Stimulated activated CD4-positive, alpha-beta T cell treated with anti-CD3 and anti-CD28 coated beads, TNF-alpha, amount 100 ng/mL, for 1 hour (primary cell): Measurements from ENCODE around the gene RARRES1.

Experiments used
- DNase-seq, 3 donors: peaks; one replicate each; pipeline ENCODE4 v3.0.0-alpha.2; 2020; ENCODE audit warnings: low read depth in 3 of 3, low spot score in 1 of 3

RARRES1 gene

DNA sequence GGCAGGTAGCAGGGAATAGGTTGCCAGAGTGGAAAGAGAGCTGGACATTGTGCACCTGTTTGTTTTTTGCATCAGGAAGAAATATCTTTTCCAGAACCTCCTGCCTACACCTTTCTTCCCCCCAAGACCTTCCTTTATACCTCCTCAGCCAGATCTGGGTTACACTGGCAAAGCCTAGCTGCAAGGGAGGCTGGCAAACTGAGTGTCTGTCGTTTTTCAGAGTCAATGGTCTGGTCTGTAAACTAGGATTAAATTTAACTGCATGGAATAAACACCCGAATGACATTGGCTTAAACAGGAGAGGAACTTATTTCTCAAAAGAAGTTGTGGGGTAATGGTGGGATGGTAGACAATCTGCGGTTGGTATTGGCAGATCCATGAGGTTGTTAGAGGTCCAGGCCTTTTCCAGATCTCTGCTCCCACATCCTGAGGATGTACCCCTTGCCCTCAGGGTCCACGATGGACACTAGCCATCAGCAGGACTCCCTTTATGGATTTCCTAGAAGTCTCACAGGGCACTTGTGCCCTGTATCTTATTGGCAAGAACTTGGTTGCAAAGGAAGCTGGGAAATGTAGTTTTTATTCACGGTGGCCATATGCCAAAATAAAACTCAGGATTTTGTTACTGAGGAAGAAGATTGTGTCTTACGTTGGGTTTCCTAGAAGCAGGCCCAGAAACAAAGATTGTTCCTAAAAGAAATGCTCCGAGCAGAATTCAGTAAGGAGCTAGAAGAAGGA is 3.2 kb upstream of the RARRES1 start:
- no peak for DNase-seq

DNA sequence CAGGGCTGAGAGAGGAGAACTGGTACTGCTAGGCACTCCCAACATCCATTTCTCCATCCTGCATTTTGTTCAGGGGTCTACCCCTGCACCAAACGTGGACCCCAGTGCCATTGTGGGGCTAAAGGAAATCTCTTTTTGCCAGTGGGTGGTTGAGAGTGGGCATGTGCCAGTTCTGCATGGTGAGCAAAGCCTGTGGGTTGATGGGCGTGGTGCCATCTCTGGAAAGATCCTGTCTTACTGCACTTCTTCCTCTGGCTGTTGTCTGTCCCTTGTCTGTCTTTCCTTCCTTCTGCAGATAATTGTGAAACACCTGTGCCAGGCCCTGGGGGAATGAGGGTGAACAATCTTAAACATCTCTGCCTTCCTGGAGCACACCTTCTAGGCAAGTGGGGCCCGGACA is 1.4 kb upstream of the RARRES1 start:
- DNase-seq = no peak

DNA sequence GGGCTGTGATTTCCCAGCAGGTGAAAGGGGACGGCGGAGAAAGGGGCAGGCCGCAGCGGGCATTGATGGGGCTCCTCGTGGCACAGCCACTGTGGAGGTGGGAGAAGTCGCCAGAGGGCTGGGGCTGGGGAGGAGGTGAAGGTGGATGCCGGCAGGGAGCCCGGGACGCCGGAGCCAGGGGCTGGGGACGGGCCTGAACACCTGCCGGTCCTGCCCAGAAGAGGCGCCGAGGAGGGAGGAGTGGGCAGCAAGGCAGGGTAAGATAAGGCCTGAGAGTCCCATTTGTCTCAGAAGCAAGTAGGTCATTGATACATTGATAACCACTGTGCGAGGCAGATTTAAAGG is 571 bp upstream of the RARRES1 start:
- no peak for DNase-seq

DNA sequence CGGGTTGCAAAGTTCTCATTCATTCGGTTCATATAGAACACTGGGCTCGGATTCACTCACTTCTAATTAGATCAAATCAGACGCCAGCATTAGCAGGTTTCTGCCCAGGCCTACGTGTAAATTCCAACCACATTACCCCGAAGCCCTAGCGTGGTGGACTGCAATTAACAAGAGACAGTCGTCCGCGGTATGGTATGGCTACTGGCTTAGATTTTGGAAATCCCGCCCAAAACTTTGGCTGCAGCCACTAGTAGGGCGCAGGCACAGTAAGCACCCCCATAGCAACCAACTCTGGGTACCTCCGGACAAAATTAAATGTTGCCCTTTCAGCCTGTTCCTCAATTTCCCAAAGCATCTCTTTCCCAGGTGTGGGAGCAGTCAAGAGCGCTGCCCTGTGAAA is 771 bp downstream of the RARRES1 start:
- no peak for DNase-seq

DNA sequence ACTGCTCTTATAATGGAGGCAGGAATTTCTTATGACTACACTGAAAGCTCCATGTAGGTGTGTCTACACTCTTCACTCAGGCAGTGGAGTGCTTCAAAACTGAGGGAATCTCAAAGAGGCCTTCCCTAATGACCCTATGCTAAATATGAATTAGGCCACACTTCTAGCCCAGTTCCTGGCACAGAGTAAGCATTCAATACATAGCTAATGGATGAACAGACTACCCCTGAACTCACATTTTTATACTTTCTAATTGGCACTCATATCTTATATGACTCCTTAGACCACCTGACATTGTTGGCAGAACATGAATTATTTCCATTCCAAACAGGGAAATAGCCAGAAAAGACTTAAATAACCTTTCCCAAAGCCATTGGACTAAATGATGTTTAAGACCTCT is 3.4 kb downstream of the RARRES1 start:
- no peak for DNase-seq

DNA sequence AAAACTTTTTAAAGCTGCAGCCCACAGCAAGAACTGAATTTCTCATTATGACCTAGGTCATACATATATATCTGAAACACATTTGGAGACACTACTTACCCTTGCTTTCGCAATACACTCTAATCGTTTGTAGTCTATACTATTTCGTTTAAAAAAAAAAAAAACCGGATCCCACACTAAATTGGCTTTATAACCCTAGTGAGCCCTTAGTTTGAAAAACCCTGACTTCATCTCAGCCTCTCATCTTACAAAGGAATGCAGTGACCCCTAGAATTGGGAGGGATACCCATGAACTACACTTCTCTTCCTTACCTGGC is 4.2 kb downstream of the RARRES1 start:
- no peak for DNase-seq

DNA sequence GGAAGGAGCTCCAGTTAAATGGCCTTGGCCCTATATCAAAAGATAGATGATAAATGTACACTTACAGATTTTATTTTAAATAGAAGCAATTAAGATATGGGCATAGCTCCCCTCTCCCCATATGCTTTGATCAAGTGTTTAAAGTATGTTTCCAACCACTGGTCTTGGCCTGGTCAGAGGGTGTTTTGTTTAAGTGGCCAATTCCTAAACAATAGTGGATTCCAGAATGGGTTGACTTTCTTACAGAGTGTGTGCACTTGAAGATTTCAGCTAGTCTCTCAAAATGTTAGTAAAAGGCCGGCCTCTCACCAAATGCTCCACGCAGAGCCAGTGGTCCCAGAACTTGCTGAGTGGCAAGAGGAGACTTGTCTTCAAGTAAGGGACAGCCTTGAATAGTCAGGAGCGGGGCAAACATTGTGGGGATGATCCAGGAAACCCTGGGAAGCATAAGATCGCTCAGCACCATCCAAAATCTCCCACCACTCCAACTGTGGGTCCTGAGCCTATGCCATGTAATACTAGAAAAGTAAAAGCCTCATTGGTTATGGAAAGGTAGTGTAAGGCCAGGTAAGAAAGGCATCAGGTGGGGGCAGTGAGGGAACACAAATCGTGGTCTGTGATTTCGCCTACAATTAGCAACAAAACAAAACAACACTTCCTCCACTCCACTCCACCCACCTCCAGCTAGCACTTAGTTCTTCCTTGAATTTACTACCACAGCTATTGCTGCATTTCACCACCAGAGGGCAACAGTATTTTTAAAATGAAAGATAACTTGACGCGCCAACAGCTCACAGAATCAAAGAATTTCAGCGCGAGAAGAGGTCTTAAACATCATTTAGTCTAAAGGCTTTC is 4.8 kb downstream of the RARRES1 start:
- DNase-seq = peak in 1 of 3 donors; percentile 9

DNA sequence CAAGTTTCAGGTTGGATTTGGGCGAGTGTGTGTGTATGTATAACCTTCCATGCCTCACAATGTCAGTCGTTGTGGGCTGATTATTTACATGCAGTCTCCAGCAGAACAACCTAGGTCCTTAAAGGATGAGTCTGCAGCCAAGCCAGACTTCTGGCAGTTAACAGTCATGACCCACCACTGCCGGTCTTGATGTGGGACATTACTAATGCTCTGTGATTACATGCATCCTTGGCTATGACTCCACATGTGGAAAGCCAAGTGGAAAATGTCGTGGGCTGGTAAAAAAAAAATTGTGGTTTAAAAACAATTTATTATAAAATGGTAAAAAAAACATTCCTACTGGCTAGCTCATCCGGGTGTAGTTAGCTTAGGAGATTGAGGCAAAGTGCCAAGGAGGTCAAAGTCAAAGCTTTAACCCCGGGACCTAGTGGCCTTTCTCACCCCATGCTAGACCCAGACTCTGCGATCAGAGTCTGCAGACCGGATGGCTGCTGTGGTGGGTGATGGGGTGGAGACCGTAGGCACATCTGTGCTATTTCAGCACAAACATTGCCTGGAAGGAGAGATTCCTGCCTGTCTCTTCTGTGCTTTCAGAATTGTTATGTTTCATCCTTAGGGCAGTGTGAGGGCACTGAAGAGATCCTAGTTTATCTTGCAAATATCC is 6.8 kb downstream of the RARRES1 start:
- no peak for DNase-seq

DNA sequence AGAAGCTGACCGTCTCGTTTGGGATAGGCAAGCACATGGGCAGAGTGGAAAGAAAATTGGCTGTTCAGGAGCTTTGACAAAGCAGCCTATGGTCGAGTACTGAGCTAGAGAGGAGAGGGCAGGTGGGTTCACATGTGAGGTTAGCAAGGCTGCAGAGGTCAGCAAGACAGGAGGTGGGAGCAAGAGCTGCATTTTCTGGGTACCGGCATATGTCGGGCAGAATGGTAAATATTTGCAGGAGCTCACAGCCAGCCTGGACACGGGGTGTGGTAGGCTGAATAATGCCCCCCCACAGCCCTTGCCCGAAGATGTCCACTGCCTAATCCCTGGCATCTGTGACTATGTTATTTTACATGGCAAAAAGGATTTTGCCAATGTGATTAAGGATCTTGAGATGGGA is 8.3 kb downstream of the RARRES1 start:
- no peak for DNase-seq

DNA sequence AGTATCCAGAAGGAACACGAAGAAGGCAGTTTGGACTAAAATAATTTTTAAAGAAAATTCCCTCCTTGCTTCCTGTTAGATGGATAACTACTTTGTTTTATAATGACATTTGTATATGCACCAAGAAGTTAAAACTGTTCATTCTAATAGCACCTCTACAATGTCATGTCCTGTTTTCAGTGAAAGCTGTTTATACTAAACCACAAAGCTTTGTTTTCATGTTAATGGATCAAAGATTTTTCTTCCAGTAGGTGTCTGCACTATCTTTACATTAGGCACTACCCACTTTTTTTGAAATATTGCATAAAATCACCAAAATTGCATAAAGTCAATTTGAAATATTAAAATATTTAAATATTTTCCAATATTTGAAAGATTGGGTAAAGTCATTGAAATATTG is 10.1 kb downstream of the RARRES1 start:
- no peak for DNase-seq

DNA sequence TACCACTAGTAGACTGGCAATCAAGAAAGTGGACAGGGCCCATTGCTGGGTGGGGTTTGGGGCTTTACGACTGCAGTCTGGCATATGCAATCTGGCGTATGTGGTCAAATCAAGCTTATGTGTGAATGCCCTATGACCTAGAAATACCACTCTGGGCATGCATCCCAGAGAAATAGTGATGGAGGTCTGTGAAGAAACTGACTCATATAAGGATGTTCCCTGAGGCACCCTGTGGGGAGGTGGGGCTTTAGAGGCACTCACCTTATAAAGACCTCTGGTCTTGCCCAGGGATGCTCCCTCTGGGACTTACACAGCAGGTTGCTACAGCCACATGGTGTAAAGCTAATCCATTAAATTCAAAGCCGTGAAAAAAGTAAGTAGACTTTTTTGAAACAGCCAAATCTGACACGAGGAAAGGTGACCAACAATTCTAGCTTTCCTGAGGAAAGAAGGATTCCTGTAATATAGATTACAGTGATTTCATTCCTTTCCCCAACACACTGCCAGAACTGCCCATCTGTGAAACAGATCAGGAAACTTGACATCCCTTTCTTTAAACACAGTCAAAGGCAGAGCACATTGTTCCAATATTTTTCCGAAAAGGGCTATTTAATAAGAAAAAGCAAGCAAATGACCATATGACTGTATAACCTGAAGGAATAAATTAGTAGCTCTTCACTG is 13.6 kb downstream of the RARRES1 start:
- no peak for DNase-seq

DNA sequence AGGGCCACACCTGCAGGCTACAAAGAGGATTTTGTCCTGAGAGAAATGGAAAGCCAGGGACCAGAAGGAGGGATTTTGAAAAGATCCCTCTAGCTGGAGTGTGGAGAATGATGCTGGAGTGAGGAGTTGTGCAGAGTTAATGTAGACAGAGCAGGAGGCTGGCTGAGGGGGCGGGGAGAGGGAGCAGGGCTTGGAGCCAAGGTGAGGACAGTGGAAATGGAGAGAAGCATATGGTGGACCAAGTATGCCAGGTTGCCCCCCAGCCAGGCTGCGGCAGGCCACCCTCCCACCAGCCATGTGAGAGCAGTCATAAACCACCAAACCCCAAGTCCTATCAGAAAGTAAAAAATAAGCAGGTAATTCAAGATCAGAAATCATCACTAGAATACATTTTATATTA is 14.7 kb downstream of the RARRES1 start:
- no peak for DNase-seq

DNA sequence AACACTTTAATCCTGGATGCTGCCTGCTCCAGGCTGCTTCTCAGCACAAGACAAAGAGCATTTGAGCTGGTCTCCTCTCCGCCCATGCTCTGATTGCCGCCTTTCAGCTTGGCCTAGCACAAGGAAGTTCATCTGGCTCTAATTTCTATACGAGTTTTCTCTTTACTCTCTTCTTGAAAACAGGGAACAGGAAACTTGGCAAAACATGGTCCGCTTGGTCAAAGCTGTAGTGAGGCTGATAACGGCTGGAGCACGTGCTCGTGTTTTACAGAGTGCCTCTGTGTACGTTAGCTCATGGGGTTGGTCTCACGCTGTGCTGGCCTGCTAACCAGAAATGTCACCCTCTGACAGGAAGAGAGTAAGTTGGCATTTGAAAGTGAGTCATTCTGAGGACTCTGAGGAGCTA is 19.2 kb downstream of the RARRES1 start:
- DNase-seq = no peak

DNA sequence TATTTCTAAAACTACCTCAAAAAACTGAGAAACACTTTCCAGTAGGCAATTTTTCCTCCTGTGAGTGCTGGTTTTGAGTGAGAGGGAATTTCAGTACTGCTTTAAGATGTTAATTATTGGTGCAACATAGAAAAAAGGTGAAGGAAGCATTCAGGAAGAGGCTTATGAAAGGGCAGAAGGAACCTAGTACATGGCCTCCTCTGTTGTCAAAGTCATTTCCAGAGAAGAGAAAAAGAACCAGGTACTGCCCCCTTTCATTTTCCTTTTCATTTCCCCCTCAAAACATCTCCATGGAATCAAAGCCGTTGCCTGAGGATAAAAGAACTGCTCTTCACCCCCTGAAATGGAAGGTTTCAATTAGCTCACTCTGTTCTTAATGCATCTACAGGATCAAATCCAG is 19.8 kb downstream of the RARRES1 start:
- DNase-seq = no peak

DNA sequence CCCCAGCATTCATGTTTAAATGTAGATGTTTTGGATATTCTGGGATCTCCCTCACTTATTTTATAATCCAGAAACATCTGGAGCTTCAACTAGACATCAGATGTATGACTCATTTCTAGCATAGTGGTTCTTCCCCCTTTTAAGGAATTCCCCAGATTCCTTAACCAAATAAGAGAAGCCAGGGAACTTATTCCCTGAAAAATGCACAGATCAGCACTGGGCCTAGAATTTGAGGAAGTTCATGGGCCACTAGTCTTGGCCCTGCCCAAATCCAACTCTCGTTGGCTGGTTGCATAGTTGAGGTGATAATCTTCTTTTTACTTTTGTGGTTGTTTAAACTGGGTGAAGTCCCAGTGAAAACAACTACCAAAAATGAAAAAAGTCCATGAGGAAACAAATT is 20.4 kb downstream of the RARRES1 start:
- DNase-seq = no peak

DNA sequence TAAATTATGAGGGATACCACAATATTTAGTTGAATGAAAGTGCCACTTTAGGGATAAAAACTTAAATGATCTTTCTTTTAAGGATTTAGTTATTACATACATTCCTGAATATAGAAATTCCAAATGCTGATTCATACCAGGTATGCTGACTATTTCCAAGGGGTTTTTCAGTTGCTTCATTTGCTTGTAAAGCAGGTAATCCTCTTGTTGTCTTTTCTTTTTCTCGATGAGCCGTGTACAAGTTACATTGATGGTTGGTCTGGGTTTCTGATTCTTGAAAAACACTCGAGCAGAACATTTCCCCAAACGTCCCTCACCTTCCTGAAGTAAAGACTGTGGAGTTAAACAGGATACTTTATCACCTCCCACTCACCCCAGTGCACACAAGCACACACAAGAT is 21.7 kb downstream of the RARRES1 start:
- no peak for DNase-seq

DNA sequence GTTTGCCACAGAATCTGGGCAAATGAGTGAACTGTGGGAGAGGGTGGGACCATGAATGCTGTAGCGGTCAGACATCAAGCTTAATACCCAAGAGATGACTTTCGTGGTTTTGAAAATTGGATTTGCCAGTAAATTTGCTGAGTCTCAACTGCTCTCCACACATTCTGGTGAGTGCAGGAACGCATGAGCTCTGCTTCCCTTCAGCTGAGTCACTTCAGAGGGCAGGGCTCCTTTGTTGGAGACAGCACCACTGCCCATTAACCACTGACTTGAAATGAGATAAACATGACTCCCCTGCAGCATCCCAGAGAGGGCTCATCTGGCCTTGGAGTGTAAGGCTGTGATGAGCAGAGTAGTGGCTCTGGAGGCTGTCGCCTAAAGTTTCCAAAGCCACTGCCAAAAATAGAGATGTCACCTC is 22.6 kb downstream of the RARRES1 start:
- no peak for DNase-seq

DNA sequence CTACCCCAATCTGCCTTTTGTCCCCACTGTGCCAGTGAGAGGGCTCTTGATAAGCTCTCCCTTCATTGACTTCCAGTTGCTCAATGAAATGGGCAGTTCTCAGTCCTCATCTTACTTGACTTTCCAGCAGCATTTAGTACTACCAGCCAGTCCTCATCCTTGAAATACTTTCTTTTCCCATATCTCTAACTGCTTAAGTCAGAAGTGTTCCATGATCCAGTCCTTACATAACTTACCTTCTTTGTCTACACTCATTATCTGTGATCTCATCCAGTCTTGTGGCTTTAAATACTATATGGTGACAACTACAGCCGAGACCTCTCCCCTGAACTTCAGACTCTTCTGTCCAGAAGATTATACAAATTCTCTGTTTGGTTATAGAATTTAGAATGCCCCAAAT is 28.7 kb downstream of the RARRES1 start:
- no peak for DNase-seq

DNA sequence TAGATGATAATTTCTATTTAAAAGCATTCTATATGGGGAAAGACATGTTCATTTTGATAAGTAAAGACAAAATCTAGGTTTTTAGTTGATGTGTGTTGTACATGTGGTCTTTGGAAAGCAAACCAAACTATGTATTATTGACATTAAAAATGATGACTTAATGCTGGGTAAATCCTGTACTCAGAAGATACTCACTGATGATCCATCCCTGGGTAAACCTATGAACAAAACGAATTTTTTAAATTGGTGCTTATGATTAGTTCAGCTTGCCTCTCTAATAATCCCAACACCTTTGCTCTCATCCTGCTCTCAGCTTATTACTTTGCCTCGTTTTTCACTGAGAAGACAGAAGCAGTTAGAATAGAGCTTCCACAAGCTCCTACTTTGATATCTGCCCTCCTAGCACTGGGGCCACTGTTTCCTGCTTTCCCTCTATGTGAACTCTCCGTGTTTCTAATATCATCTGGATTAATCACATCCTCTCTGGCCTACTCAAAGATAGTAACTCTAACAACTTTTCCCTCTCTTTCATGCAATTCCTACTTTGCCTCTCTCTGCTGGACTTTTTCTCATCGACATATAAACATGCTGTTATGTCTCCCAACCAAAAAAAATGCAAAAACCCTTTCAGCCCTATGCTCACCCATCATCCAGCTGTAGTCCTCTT is 29.3 kb downstream of the RARRES1 start:
- DNase-seq = no peak

DNA sequence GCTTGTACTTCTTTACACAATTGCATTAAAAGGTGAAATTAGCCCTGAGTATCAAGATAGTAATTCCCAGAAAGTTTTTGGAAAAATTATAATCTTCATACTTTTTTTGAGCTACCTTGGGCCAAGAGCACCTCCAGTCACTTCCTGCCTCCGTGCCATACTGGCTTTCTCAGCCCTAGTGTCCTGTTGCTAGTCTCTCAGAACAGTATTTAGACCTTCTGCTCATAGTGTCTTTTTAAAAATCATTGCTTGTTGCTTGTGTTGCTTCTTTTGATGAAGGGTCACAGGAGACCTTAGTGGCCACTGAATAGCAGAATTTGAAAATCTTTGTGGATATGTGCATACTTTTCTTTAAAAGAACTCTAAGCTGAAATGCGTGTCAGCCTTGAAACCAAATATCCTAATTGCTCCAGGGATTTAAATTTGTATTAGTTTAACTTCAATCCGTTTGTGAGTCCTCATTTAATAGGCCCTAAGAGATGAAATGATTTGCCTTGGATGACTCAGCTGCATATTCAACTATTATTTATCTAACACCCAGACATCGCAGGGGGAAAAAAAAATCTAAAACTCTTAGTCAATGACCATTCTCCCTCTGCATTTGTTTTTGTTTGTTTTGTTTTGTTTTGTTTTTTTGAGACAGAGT is 30.7 kb downstream of the RARRES1 start:
- no peak for DNase-seq

DNA sequence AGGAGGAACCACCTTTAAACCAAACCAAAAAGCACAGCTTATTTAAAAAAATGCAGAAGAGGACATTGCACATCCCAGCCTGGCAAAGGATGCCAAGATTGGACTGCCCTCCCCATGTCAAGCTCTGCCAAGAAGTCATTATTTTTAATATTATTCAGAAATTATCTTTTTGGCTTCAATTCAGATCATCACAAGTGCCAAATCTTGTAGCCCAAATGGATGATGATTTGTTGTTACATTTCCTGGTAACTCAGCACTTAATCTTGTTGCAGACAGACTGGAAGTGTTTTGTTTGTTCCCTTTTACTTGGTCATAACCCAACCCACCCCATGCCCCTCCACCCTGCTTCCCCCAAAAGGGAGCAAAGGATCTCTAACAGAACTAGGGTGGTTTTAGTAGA is 31.7 kb downstream of the RARRES1 start:
- DNase-seq = no peak
